ENCODE data around the gene TMEM127. TPM values are rescaled to one million over a fixed set of nuclear protein-coding genes. Genes with fewer than 3 reads are reported as not detected.

Gene TMEM127
- total and polyA plus RNA-seq, 8 donors, result 5.7 to 51.6 (median 14.0) TPM

DNA sequence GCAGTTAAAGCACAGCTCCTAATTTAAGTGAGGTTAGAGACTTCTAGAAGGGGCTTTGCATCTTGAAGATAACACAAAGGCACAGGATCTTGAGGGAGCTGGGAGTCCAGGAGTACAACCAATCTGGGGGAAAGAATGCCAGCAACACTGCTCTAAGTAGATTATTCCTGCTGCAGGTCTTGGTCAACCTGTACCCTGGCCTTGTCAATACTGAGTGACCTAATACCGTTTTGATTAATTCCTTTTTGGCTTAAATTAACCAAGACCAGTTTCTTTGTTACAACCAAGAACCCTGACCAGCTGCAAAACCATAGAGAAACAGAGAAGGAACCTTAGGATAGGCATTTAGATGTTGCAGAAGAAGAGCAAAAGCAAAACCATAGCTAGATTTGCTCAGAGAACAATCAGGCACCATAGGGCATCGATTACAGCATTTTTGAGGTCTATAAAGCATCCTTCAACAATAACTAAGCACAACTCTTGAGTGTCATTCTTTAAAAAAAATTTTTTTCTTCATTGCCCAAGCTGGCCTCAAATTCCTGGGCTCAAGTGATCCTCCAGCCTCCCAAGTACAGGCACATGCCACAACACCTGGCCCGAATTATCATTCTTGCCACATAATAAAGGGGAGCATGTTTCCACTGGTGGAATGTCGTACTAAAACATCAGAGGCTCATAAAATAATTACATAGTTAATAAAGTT lies 63.5 kb downstream of the TMEM127 start:
- Histone ChIP-seq H3K9me3 (no peaks in the 10 kb centered on the region), H3K27me3 (no peaks in the 10 kb centered on the region), H3K4me1 (peaks cover 69 to 97% (median 83%) of the 10 kb centered on the region in 4 donors), H3K4me3 (no peak overlapping the region), H3K36me3 (no peaks in the 10 kb centered on the region), H3K27ac (peak overlapping the region in 1 of 5 donors; percentile 66)
- TF ChIP-seq POLR2A (IDR thresholded peaks at IDR 0.05), result no peak
- no peak for TF ChIP-seq POLR2AphosphoS5 (IDR thresholded peaks at IDR 0.05)
- TF ChIP-seq, protein P1, sequence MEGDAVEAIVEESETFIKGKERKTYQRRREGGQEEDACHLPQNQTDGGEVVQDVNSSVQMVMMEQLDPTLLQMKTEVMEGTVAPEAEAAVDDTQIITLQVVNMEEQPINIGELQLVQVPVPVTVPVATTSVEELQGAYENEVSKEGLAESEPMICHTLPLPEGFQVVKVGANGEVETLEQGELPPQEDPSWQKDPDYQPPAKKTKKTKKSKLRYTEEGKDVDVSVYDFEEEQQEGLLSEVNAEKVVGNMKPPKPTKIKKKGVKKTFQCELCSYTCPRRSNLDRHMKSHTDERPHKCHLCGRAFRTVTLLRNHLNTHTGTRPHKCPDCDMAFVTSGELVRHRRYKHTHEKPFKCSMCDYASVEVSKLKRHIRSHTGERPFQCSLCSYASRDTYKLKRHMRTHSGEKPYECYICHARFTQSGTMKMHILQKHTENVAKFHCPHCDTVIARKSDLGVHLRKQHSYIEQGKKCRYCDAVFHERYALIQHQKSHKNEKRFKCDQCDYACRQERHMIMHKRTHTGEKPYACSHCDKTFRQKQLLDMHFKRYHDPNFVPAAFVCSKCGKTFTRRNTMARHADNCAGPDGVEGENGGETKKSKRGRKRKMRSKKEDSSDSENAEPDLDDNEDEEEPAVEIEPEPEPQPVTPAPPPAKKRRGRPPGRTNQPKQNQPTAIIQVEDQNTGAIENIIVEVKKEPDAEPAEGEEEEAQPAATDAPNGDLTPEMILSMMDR (IDR thresholded peaks at IDR 0.05), result no peak
- no peak for TF ChIP-seq EP300 (IDR thresholded peaks at IDR 0.05)
- intact Hi-C loops (cut with DNase I; ENCODE audit: low total_unique reads), result no loop called here
- WGBS, 5 donors, result 59 to 79% (median 63%) methylated on average over 4 of the region's 4 CpGs
- DNase-seq, result no peak

DNA sequence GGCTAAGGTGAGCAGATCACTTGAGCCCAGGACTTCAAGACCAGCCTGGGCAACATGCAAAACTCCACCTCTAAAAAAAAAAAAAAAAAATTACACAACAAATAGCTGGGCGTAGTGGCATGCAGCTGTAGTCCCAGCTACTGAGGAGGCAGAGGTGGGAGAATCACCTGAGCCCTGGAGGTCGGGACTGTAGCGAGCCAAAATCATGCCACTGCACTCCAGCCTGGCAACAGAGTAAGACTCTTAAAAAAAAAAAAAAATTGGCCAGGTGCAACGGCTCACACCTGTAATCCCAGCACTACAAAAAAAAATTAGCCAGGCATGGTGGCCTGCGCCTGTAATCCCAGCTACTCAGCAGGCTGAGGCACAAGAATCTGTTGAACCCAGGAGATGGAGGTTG lies 64.5 kb downstream of the TMEM127 start:
- intact Hi-C loops (cut with DNase I; ENCODE audit: low total_unique reads), result no loop called here
- DNase-seq, result no peak
- Histone ChIP-seq H3K9me3 (no peaks in the 10 kb centered on the region), H3K4me3 (no peak overlapping the region), H3K27me3 (no peaks in the 10 kb centered on the region), H3K36me3 (no peaks in the 10 kb centered on the region), H3K4me1 (peaks cover 62 to 97% (median 74%) of the 10 kb centered on the region in 4 donors), H3K27ac (peak overlapping the region in 2 of 5 donors; percentile 14 to 66)
- WGBS, 5 donors, result 32 to 53% (median 39%) methylated on average over 5 of the region's 5 CpGs
- TF ChIP-seq POLR2AphosphoS5 (IDR thresholded peaks at IDR 0.05) (no peak), POLR2A (IDR thresholded peaks at IDR 0.05) (no peak), EP300 (IDR thresholded peaks at IDR 0.05) (no peak)
- TF ChIP-seq, protein P1 (IDR thresholded peaks at IDR 0.05), result no peak

DNA sequence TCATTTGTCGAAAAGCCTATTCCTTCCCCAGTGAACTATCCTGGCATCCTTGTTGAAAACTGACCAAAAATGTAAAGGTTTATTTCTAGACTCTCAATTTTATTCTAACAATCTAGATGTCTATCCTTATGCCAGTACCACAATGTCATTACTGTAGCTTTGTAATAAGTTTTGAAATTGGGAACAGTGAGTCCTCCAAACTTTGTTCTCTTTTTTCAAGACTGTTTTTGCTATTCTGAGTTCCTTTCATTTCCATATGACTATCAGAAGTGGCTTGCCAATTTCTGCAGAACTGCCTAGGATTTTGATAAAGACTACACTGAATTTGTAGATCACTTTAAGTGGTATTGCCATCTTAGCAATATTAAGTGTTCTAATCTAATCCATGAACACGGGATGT lies 66.9 kb downstream of the TMEM127 start:
- H3K27me3 ChIP-seq, result no peaks in the 10 kb centered on the region
- intact Hi-C loops (cut with DNase I; ENCODE audit: low total_unique reads), result no loop called here
- H3K4me1 ChIP-seq, result peaks cover 39 to 83% (median 54%) of the 10 kb centered on the region in 4 donors
- WGBS, 5 donors, result 81 to 89% (median 88%) methylated on average over 2 of the region's 2 CpGs
- no peak for DNase-seq
- TF ChIP-seq, protein P1 (IDR thresholded peaks at IDR 0.05), result no peak
- no peak for TF ChIP-seq EP300 (IDR thresholded peaks at IDR 0.05)
- no peak for TF ChIP-seq POLR2AphosphoS5 (IDR thresholded peaks at IDR 0.05)
- TF ChIP-seq POLR2A (IDR thresholded peaks at IDR 0.05), result no peak
- H3K9me3 ChIP-seq, result no peaks in the 10 kb centered on the region
- H3K36me3 ChIP-seq, result peaks cover 3 to 16% (median 14%) of the 10 kb centered on the region in 4 donors
- H3K4me3 ChIP-seq, result no peak overlapping the region
- no peak overlapping the region for H3K27ac ChIP-seq

Other genes with a start within 250 kb of the TMEM127 start
- gene GPAT2, start 231.1 kb downstream of the TMEM127 start, total RNA-seq, result 10 to 100 TPM in 1 of 5 donors, 1 to 10 TPM in 4; 2.6 to 13.6 (median 5.0) TPM
- 1 to 10 TPM in 2 of 3 donors, under 1 TPM in 1; 0.37 to 3.8 (median 3.7) TPM for gene GPAT2, start 231.1 kb downstream of the TMEM127 start, polyA plus RNA-seq
- 1 to 10 TPM in 2 of 5 donors, under 1 TPM in 1, not detected in 2; 0.43 to 2.9 (median 2.0) TPM for gene ADRA2B, start 149.4 kb downstream of the TMEM127 start, total RNA-seq
- gene ADRA2B, start 149.4 kb downstream of the TMEM127 start, polyA plus RNA-seq, result under 1 TPM; 0.15 to 0.45 (median 0.19) TPM
- gene ASTL, start 127.5 kb downstream of the TMEM127 start, total RNA-seq, result not detected
- gene ASTL, start 127.5 kb downstream of the TMEM127 start, polyA plus RNA-seq, result under 1 TPM in 1 of 3 donors, not detected in 2; 0.08 TPM
- gene DUSP2, start 120.6 kb downstream of the TMEM127 start, total RNA-seq, result 1 to 10 TPM; 4.0 to 9.4 (median 8.1) TPM
- 1 to 10 TPM; 3.6 to 6.1 (median 4.7) TPM for gene DUSP2, start 120.6 kb downstream of the TMEM127 start, polyA plus RNA-seq
- 100 to 1,000 TPM in 2 of 5 donors, 10 to 100 TPM in 3; 30.3 to 165 (median 87.5) TPM for gene STARD7, start 57.2 kb downstream of the TMEM127 start, total RNA-seq
- 10 to 100 TPM; 34.6 to 46.4 (median 43.1) TPM for gene STARD7, start 57.2 kb downstream of the TMEM127 start, polyA plus RNA-seq
- gene CIAO1, start 228 bp upstream of the TMEM127 start, total RNA-seq, result 100 to 1,000 TPM in 2 of 5 donors, 10 to 100 TPM in 3; 58.3 to 161 (median 95.3) TPM
- gene CIAO1, start 228 bp upstream of the TMEM127 start, polyA plus RNA-seq, result 10 to 100 TPM; 29.3 to 43.4 (median 42.3) TPM
- 100 to 1,000 TPM in 2 of 5 donors, 10 to 100 TPM in 3; 74.0 to 184 (median 88.1) TPM for gene SNRNP200, start 39.5 kb upstream of the TMEM127 start, total RNA-seq
- 10 to 100 TPM; 31.2 to 67.1 (median 33.8) TPM for gene SNRNP200, start 39.5 kb upstream of the TMEM127 start, polyA plus RNA-seq
- gene ITPRIPL1, start 59.3 kb upstream of the TMEM127 start, total RNA-seq, result 1 to 10 TPM in 1 of 5 donors, under 1 TPM in 1, not detected in 3; 0.29 to 3.9 TPM
- gene ITPRIPL1, start 59.3 kb upstream of the TMEM127 start, polyA plus RNA-seq, result under 1 TPM in 2 of 3 donors, not detected in 1; 0.44 to 0.78 TPM
- 1 to 10 TPM; 1.3 to 7.7 (median 1.8) TPM for gene NCAPH, start 69.8 kb upstream of the TMEM127 start, total RNA-seq
- gene NCAPH, start 69.8 kb upstream of the TMEM127 start, polyA plus RNA-seq, result 1 to 10 TPM; 3.1 to 4.7 (median 3.3) TPM
- gene NEURL3, start 239.4 kb upstream of the TMEM127 start, total RNA-seq, result 10 to 100 TPM in 1 of 5 donors, not detected in 4; 12.7 TPM
- gene NEURL3, start 239.4 kb upstream of the TMEM127 start, polyA plus RNA-seq, result 1 to 10 TPM in 2 of 3 donors, under 1 TPM in 1; 0.50 to 1.9 (median 1.4) TPM